GM18867 (cell line): ENCODE data around the gene SEC62.
"Not testable (repeated sequence)": the region's sequence is repeated elsewhere in the genome, so short reads cannot be mapped to it uniquely, and the experiment has no call there.

Experiments
- ATAC-seq: cut with Tn5 transposase; IDR thresholded peaks from one replicate; pipeline ENCODE4 v1.9.1; 2021; ENCODE audit warnings: mild to moderate bottlenecking, moderate library complexity; ENCODE audit not compliant: unreplicated experiment

Gene SEC62

GRCh38 chr3:170012683-170013400 is 46.2 kb downstream of the SEC62 start:
- no peak for ATAC-seq

- ATAC-seq, result no peak
These were observed 49.5 kb downstream of the SEC62 start for GRCh38 chr3:170016057-170016456.

GRCh38 chr3:170019306-170019705 is 52.7 kb downstream of the SEC62 start:
- ATAC-seq, result not testable (repeated sequence)

GRCh38 chr3:170021083-170021482 is 54.5 kb downstream of the SEC62 start:
- no peak for ATAC-seq

- ATAC-seq, result no peak
These were observed 55.7 kb downstream of the SEC62 start for GRCh38 chr3:170022336-170022735.

- ATAC-seq, result no peak
These were observed 56.6 kb downstream of the SEC62 start for GRCh38 chr3:170023165-170023564.

- no peak for ATAC-seq
These were observed 58.0 kb downstream of the SEC62 start for GRCh38 chr3:170024581-170024980.

- no peak for ATAC-seq
These were observed 60.9 kb downstream of the SEC62 start for GRCh38 chr3:170027233-170028102.

- no peak for ATAC-seq
These were observed 66.9 kb downstream of the SEC62 start for GRCh38 chr3:170033489-170033888.

- ATAC-seq, result peak; percentile 86
These were observed 71.1 kb downstream of the SEC62 start, which contains the start of gene GPR160 for GRCh38 chr3:170037463-170038433. Gene GPR160 (plus strand): TSS chr3:170037995. CDS start chr3:170083973, 45,978 bp downstream.

- ATAC-seq, result peak; percentile 14
These were observed 72.0 kb downstream of the SEC62 start for GRCh38 chr3:170038434-170039110.

- no peak for ATAC-seq
These were observed 73.8 kb downstream of the SEC62 start for GRCh38 chr3:170040418-170040817.

GRCh38 chr3:170043506-170043905 is 76.9 kb downstream of the SEC62 start:
- no peak for ATAC-seq

GRCh38 chr3:170044271-170044670 is 77.7 kb downstream of the SEC62 start:
- ATAC-seq, result no peak

GRCh38 chr3:170044795-170045244 is 78.2 kb downstream of the SEC62 start:
- ATAC-seq, result peak; percentile 81

GRCh38 chr3:170046269-170047132 is 79.9 kb downstream of the SEC62 start:
- ATAC-seq, result no peak

GRCh38 chr3:170047133-170047404 is 80.5 kb downstream of the SEC62 start:
- no peak for ATAC-seq
